Hepatocyte (in vitro differentiated cells): ENCODE data around the gene PEDS1. TPM values are rescaled to one million over a fixed set of nuclear protein-coding genes. Genes with fewer than 3 reads are reported as not detected.

ENCODE experiments used
- DNase-seq: peaks from one replicate; pipeline ENCODE4 v3.0.0-alpha.2; 2016; ENCODE audit warnings: low spot score
- H2AFZ ChIP-seq: fragments of 200-600 bp; sonication (generic); 2 replicates; pipeline ENCODE4 v1.6.0; 2016; ENCODE audit warnings: antibody characterized with exemption, mild to moderate bottlenecking
- H3K27ac ChIP-seq: fragments of 200-600 bp; sonication (generic); 2 replicates; pipeline ENCODE4 v1.5.1; 2016; ENCODE audit warnings: mild to moderate bottlenecking
- H3K27me3 ChIP-seq: fragments of 200-600 bp; sonication (generic); 2 replicates; pipeline ENCODE4 v1.6.1; 2016
- H3K36me3 ChIP-seq: fragments of 200-600 bp; sonication (generic); replicated peaks from 2 replicates; pipeline ENCODE4 v1.5.1; 2016; ENCODE audit warnings: low read depth; ENCODE audit not compliant: insufficient read depth
- H3K4me1 ChIP-seq: fragments of 200-600 bp; sonication (generic); 2 replicates; pipeline ENCODE4 v1.5.1; 2016; ENCODE audit warnings: mild to moderate bottlenecking, moderate library complexity; ENCODE audit not compliant: insufficient read depth
- H3K4me2 ChIP-seq: fragments of 200-600 bp; sonication (generic); 2 replicates; pipeline ENCODE4 v1.6.0; 2016
- H3K4me3 ChIP-seq: fragments of 200-600 bp; sonication (generic); 2 replicates; pipeline ENCODE4 v1.5.1; 2016; ENCODE audit warnings: mild to moderate bottlenecking
- H3K79me2 ChIP-seq: fragments of 200-600 bp; sonication (generic); 2 replicates; pipeline ENCODE4 v1.6.0; 2017; ENCODE audit warnings: mild to moderate bottlenecking
- H3K9me2 ChIP-seq: fragments of 200-600 bp; sonication (generic); replicated peaks from 2 replicates; pipeline ENCODE4 v1.6.0; 2017; ENCODE audit warnings: mild to moderate bottlenecking; ENCODE audit not compliant: insufficient read depth
- H3K9me3 ChIP-seq: fragments of 200-600 bp; sonication (generic); 2 replicates; pipeline ENCODE4 v1.5.1; 2016; ENCODE audit warnings: low read depth, mild to moderate bottlenecking
- H4K20me1 ChIP-seq: fragments of 200-600 bp; sonication (generic); 2 replicates; pipeline ENCODE4 v1.6.0; 2016; ENCODE audit warnings: mild to moderate bottlenecking; ENCODE audit not compliant: insufficient read depth, poor library complexity, severe bottlenecking
- EZH2 ChIP-seq: fragments of 200-600 bp; sonication (generic); IDR thresholded peaks from 2 replicates; pipeline ENCODE4 v1.6.1; 2016; ENCODE audit warnings: antibody characterized with exemption, mild to moderate bottlenecking, borderline replicate concordance
- EZH2phosphoT487 ChIP-seq: fragments of 200-600 bp; sonication (generic); IDR thresholded peaks from one replicate; pipeline ENCODE4 v1.6.1; 2018; ENCODE audit warnings: antibody characterized with exemption, mild to moderate bottlenecking, low read depth, moderate library complexity; ENCODE audit not compliant: unreplicated experiment, severe bottlenecking
- WGBS: methylation state at CpG from one replicate; pipeline ENCODE4 v1.1.6; 2016; ENCODE audit warnings: low lambda C conversion rate; ENCODE audit errors: missing lambda C conversion rate; 5-methylcytosine and 5-hydroxymethylcytosine counted together
- polyA plus RNA-seq: library from polyadenylated mRNA; unstranded; fragments of >200 nt; fragmentation: Nextera tagmentation; extraction: Ambion mirVana; gene quantifications from 2 replicates; pipeline ENCODE4 v1.2.1, GENCODE V29; 2016
- total RNA-seq: library from RNA; depleted of rRNA; stranded (reverse); fragments of >200 nt; gene quantifications from 2 replicates; pipeline ENCODE4 v1.2.3, GENCODE V29; 2014
- TF ChIP-seq, protein P1 (sequence below): fragments of 200-600 bp; sonication (generic); IDR thresholded peaks from 2 replicates; pipeline ENCODE4 v1.5.1; 2016; ENCODE audit warnings: antibody characterized with exemption, mild to moderate bottlenecking; ENCODE audit not compliant: poor library complexity

Gene PEDS1
- total and polyA plus RNA-seq, 2 experiments from 2014 or later: 24.5 to 46.2 TPM

DNA sequence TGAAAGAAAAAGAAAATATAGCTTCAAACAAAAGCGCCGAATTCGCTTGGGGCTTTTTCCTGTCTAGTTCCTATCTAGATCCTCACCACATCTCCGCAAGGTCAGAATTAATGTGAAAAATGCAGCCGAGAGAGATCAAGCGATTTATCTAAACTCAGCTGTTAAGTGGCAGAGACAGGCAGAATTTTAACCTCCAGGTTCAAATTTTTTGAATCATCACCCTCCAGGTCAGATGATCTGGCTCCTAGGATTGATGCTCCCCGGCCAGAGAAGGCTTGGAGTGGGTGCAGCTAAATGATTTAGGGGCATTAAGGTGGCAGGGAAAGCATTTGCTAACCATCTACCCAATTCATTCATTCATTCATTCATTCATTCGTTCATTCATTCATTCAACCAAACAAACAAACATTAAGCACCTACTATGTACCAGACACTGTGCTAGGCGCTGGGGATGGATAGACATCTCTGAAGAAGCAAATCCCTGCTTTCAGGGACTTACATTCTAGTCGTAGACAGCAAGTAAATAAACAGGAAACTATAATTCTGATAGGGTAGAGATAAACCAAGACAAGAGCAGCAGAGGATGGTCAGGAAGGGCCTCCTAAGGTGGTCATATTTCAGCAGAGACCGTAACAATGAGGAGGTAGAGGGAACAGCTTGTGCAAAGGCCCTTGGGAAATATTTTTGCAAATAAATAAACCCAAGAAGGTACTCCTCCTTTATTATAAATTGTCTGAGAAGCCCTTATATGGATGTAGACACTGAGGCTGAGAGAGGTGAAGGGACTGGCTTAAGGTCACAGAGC, 39.9 kb downstream of the PEDS1 start:
- Histone ChIP-seq H3K4me2 (peak overlapping the region; percentile 85), H3K27ac (peak overlapping the region; percentile 95), H3K27me3 (no peaks in the 10 kb centered on the region), H3K4me3 (peak overlapping the region; percentile 100), H3K79me2 (peaks cover 56% of the 10 kb centered on the region), H3K36me3 (no peaks in the 10 kb centered on the region), H4K20me1 (peaks cover 33% of the 10 kb centered on the region), H2AFZ (peak overlapping the region; percentile 81), H3K4me1 (peaks cover 44% of the 10 kb centered on the region), H3K9me2 (no peaks in the 10 kb centered on the region), H3K9me3 (no peaks in the 10 kb centered on the region)
- DNase-seq: no peak
- TF ChIP-seq EZH2 (no peak), EZH2phosphoT487 (no peak)
- 29% methylated on average over 11 of the region's 11 CpGs for WGBS

DNA sequence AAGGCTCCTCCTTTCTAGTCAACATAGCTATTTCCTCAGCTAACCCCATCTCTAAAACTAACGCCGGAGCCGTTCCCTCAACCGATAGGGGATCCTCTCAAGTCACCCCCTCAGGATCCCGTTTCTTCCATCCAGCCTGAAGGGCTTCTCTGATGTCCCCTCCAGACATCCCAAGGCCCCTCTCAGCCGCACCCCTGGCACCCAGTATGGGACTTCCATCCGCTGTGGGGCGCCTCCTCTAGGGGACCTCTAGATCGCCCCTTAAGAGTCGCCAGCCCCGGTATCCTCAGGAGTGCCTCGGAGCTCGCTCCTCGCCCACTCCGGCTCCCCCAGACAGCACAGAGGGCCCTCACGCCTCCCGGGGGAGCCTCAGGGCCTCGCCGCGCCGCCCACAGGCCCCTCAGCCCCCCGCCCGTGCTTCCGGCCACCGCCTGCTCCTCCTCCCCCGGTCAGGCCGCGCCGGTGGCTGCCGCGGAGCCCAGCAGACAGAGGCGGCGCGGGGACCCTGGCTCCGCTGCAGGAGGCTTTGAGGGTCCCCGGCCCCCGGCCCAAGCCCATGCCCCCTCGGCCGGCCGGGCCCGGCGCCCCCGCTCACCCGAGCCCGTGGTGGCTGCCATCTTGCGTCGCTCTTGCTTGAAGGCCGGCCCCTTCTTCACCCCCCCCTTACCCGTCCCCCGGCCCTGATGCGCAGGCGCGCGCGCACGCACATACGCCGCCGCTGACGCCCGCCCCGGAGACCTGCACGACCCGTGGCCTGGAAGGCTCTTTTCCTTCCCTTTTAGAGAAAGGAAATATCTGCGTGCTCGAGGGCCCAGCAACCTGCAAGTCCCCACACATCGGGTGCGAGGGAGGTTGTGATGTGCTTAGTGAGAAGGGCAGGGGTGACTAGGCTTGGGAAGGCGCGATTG, 40.8 kb downstream of the PEDS1 start, which contains the start of gene UBE2V1:
Gene UBE2V1 (minus strand): TSS at position 639 of the 908 bp plus-strand sequence. CDS start 22 bp downstream, at position 617.
- H3K27ac ChIP-seq: peak within 1 kb of the TSS; percentile 95
- H2AFZ ChIP-seq: peak within 1 kb of the TSS; percentile 81
- H3K9me2 ChIP-seq: no peaks in the 10 kb centered on the region
- no peaks in the 10 kb centered on the region for H3K36me3 ChIP-seq
- peak; percentile 95 for DNase-seq
- under 1% methylated on average over 46 of the region's 70 CpGs for whole genome bisulfite sequencing
- H3K4me3 ChIP-seq: peak within 1 kb of the TSS; percentile 100
- no peaks in the 10 kb centered on the region for H3K9me3 ChIP-seq
- H3K4me2 ChIP-seq: peak within 1 kb of the TSS; percentile 85
- H4K20me1 ChIP-seq: peaks cover 42% of the 10 kb centered on the region
- H3K27me3 ChIP-seq: no peaks in the 10 kb centered on the region
- no peak for TF ChIP-seq EZH2phosphoT487
- TF ChIP-seq EZH2: no peak
- TF ChIP-seq, protein P1, sequence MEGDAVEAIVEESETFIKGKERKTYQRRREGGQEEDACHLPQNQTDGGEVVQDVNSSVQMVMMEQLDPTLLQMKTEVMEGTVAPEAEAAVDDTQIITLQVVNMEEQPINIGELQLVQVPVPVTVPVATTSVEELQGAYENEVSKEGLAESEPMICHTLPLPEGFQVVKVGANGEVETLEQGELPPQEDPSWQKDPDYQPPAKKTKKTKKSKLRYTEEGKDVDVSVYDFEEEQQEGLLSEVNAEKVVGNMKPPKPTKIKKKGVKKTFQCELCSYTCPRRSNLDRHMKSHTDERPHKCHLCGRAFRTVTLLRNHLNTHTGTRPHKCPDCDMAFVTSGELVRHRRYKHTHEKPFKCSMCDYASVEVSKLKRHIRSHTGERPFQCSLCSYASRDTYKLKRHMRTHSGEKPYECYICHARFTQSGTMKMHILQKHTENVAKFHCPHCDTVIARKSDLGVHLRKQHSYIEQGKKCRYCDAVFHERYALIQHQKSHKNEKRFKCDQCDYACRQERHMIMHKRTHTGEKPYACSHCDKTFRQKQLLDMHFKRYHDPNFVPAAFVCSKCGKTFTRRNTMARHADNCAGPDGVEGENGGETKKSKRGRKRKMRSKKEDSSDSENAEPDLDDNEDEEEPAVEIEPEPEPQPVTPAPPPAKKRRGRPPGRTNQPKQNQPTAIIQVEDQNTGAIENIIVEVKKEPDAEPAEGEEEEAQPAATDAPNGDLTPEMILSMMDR: peak; percentile 30
- H3K79me2 ChIP-seq: peaks cover 64% of the 10 kb centered on the region
- H3K4me1 ChIP-seq: peaks cover 52% of the 10 kb centered on the region

GRCh38 chr20:50111829-50112495, 41.6 kb downstream of the PEDS1 start:
- peak overlapping the region; percentile 95 for H3K27ac ChIP-seq
- H3K9me3 ChIP-seq: no peaks in the 10 kb centered on the region
- H3K4me2 ChIP-seq: peak overlapping the region; percentile 85
- H3K9me2 ChIP-seq: no peaks in the 10 kb centered on the region
- WGBS: 18% methylated on average over 9 of the region's 9 CpGs
- DNase-seq: no peak
- peaks cover 50% of the 10 kb centered on the region for H4K20me1 ChIP-seq
- no peaks in the 10 kb centered on the region for H3K27me3 ChIP-seq
- H3K79me2 ChIP-seq: peaks cover 72% of the 10 kb centered on the region
- TF ChIP-seq EZH2phosphoT487 (no peak), EZH2 (no peak)
- TF ChIP-seq, protein P1: no peak
- no peaks in the 10 kb centered on the region for H3K36me3 ChIP-seq
- peak overlapping the region; percentile 100 for H3K4me3 ChIP-seq
- H2AFZ ChIP-seq: no peak overlapping the region
- peaks cover 56% of the 10 kb centered on the region for H3K4me1 ChIP-seq
